ENCODE results near the gene PELI2. TPM values are rescaled to one million over a fixed set of nuclear protein-coding genes. Genes with fewer than 3 reads are reported as not detected.

PELI2 gene
- total RNA-seq, 1 experiment from 2014 or later = 2.0 TPM

DNA sequence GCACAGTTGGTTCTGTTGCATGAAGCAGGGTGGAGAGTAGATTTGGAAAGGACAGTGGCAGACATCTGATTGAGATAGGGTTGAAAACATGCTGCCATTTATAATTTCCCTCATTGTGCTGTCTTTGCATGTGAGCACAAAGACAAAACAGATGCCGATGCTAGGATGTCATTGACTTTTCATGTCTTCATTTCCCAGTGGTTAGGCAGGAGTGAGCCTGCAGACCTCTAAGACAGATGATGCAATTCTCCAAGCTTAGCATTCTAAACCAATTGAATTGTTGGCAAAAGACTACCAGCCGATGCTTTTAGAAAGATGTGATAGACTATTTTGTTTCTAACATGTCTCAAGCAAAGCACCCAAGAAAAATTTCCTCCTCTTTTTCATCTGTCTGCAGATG, 37.1 kb upstream of the PELI2 start:
- ChIA-PET POLR2A (no interaction called here), CTCF (no interaction called here), RAD21 (ENCODE audit: low non-redundant PET in 1 of 2, low total read pairs in 2 of 2, uncharacterized antibody in 2 of 2, unreplicated experiment in 2 of 2) (no interaction called here)
- Histone ChIP-seq H3K9ac (ENCODE audit: low read length) (no peak overlapping the region), H3K4me3 (replicated peaks in 1 of 2; ENCODE audit: low read depth in 1 of 2, low read length in 2 of 2) (no peak overlapping the region), H3K79me2 (ENCODE audit: insufficient read depth, low read length) (no peaks in the 10 kb centered on the region), H2AFZ (ENCODE audit: low read depth, low read length, poor library complexity, severe bottlenecking) (no peak overlapping the region), H3K4me1 (ENCODE audit: control insufficient read depth in 1 of 2, insufficient read depth in 2 of 2, low read length in 2 of 2) (no peaks in the 10 kb centered on the region), H3K4me2 (ENCODE audit: low read length) (no peak overlapping the region), H3K9me3 (ENCODE audit: control insufficient read depth in 1 of 2, insufficient read depth in 1 of 2, low read depth in 1 of 2, low read length in 2 of 2) (no peaks in the 10 kb centered on the region), H3K36me3 (ENCODE audit: control insufficient read depth in 1 of 2, insufficient read depth in 2 of 2, low read length in 2 of 2) (no peaks in the 10 kb centered on the region), H3K9me2 (ENCODE audit: insufficient read depth) (no peaks in the 10 kb centered on the region), H3K27ac (ENCODE audit: low read depth, low read length) (no peak overlapping the region), H3K27me3 (ENCODE audit: insufficient read depth, low read length) (peaks cover 63% of the 10 kb centered on the region), H4K20me1 (ENCODE audit: insufficient read depth) (no peaks in the 10 kb centered on the region)
- no TSS peak for BruUV-seq (replicated peaks)
- DNase-seq (ENCODE audit: low read depth, low spot score) = no peak
- intact Hi-C loops (cut with micrococcal nuclease) = no loop called here
- TF ChIP-seq, protein P1, sequence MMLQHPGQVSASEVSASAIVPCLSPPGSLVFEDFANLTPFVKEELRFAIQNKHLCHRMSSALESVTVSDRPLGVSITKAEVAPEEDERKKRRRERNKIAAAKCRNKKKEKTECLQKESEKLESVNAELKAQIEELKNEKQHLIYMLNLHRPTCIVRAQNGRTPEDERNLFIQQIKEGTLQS (IDR thresholded peaks at IDR 0.05) = no peak
- TF ChIP-seq SIN3A (IDR thresholded peaks at IDR 0.05; ENCODE audit: low read depth) = no peak
- TF ChIP-seq, protein P2, sequence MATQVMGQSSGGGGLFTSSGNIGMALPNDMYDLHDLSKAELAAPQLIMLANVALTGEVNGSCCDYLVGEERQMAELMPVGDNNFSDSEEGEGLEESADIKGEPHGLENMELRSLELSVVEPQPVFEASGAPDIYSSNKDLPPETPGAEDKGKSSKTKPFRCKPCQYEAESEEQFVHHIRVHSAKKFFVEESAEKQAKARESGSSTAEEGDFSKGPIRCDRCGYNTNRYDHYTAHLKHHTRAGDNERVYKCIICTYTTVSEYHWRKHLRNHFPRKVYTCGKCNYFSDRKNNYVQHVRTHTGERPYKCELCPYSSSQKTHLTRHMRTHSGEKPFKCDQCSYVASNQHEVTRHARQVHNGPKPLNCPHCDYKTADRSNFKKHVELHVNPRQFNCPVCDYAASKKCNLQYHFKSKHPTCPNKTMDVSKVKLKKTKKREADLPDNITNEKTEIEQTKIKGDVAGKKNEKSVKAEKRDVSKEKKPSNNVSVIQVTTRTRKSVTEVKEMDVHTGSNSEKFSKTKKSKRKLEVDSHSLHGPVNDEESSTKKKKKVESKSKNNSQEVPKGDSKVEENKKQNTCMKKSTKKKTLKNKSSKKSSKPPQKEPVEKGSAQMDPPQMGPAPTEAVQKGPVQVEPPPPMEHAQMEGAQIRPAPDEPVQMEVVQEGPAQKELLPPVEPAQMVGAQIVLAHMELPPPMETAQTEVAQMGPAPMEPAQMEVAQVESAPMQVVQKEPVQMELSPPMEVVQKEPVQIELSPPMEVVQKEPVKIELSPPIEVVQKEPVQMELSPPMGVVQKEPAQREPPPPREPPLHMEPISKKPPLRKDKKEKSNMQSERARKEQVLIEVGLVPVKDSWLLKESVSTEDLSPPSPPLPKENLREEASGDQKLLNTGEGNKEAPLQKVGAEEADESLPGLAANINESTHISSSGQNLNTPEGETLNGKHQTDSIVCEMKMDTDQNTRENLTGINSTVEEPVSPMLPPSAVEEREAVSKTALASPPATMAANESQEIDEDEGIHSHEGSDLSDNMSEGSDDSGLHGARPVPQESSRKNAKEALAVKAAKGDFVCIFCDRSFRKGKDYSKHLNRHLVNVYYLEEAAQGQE (IDR thresholded peaks at IDR 0.05; ENCODE audit: low read depth) = no peak
- no peak for TF ChIP-seq ZNF274 (IDR thresholded peaks at IDR 0.05; ENCODE audit: low read depth, low read length)
- no peak for TF ChIP-seq ZFX (IDR thresholded peaks at IDR 0.05)
- TF ChIP-seq TCF7L2 (IDR thresholded peaks at IDR 0.05; ENCODE audit: borderline replicate concordance, extremely low read depth, insufficient read depth, insufficient read length) = no peak
- no peak for TF ChIP-seq FOSL1 (IDR thresholded peaks at IDR 0.05; ENCODE audit: low read depth)
- TF ChIP-seq, protein P3, sequence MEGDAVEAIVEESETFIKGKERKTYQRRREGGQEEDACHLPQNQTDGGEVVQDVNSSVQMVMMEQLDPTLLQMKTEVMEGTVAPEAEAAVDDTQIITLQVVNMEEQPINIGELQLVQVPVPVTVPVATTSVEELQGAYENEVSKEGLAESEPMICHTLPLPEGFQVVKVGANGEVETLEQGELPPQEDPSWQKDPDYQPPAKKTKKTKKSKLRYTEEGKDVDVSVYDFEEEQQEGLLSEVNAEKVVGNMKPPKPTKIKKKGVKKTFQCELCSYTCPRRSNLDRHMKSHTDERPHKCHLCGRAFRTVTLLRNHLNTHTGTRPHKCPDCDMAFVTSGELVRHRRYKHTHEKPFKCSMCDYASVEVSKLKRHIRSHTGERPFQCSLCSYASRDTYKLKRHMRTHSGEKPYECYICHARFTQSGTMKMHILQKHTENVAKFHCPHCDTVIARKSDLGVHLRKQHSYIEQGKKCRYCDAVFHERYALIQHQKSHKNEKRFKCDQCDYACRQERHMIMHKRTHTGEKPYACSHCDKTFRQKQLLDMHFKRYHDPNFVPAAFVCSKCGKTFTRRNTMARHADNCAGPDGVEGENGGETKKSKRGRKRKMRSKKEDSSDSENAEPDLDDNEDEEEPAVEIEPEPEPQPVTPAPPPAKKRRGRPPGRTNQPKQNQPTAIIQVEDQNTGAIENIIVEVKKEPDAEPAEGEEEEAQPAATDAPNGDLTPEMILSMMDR (IDR thresholded peaks at IDR 0.05 in 2 of 3, conservative IDR thresholded peaks at IDR 0.05 in 1 of 3; ENCODE audit: borderline replicate concordance in 1 of 3, insufficient read depth in 1 of 3, low read depth in 2 of 3, low read length in 2 of 3) = no peak
- no peak for ATAC-seq
